OCI-LY1 (cell line): ENCODE measurements around the gene NDC1.

Source experiments
- H2AFZ ChIP-seq: fragments of 200-600 bp; sonication (generic), shearing (Covaris generic); 2 replicates; pipeline ENCODE4 v1.6.0; 2014; ENCODE audit warnings: antibody characterized with exemption, mild to moderate bottlenecking, low read length
- H3F3A ChIP-seq: fragments of 200-600 bp; sonication (generic), shearing (Covaris generic); 2 replicates; pipeline ENCODE4 v1.6.0; 2014; ENCODE audit warnings: mild to moderate bottlenecking, antibody characterized with exemption, low read length, moderate library complexity; ENCODE audit not compliant: insufficient read depth
- H3K27ac ChIP-seq: fragments of 200-600 bp; sonication (generic); 2 replicates; pipeline ENCODE4 v1.5.1; 2014; ENCODE audit warnings: low read length, mixed run types, mild to moderate bottlenecking, low read depth; ENCODE audit not compliant: poor library complexity, severe bottlenecking
- H3K27me3 ChIP-seq: fragments of 200-600 bp; sonication (generic); 2 replicates; pipeline ENCODE4 v1.6.0; 2014; ENCODE audit warnings: antibody characterized with exemption, mild to moderate bottlenecking, low read length, moderate library complexity; ENCODE audit not compliant: insufficient read depth
- H3K36me3 ChIP-seq: fragments of 200-600 bp; sonication (generic); 2 replicates; pipeline ENCODE4 v1.6.1; 2014; ENCODE audit warnings: mild to moderate bottlenecking, antibody characterized with exemption, low read length, moderate library complexity, mixed read lengths; ENCODE audit not compliant: insufficient read depth
- H3K4me1 ChIP-seq: fragments of 200-600 bp; sonication (generic); 2 replicates; pipeline ENCODE4 v1.5.1; 2014; ENCODE audit warnings: mild to moderate bottlenecking, low read length, moderate library complexity; ENCODE audit not compliant: insufficient read depth, severe bottlenecking
- H3K4me2 ChIP-seq: fragments of 200-600 bp; sonication (generic), shearing (Covaris generic); 2 replicates; pipeline ENCODE4 v1.6.1; 2014; ENCODE audit warnings: low read length
- H3K4me3 ChIP-seq: fragments of 200-600 bp; sonication (generic); 2 replicates; pipeline ENCODE4 v1.5.1; 2014; ENCODE audit warnings: low read length, low read depth, mild to moderate bottlenecking, mixed read lengths; ENCODE audit not compliant: poor library complexity, severe bottlenecking
- H3K79me2 ChIP-seq: fragments of 200-600 bp; shearing (Covaris generic); 2 replicates; pipeline ENCODE4 v1.6.1; 2016; ENCODE audit warnings: mixed run types, low read length, mixed read lengths; ENCODE audit not compliant: insufficient read depth
- H3K9ac ChIP-seq: fragments of 200-600 bp; sonication (generic), shearing (Covaris generic); 2 replicates; pipeline ENCODE4 v1.6.1; 2014; ENCODE audit warnings: mild to moderate bottlenecking, low read length, mixed read lengths
- H3K9me2 ChIP-seq: fragments of 200-600 bp; sonication (generic), shearing (Covaris generic); 2 replicates; pipeline ENCODE4 v1.6.1; 2014; ENCODE audit warnings: low read depth, mild to moderate bottlenecking, low read length, mixed read lengths
- H3K9me3 ChIP-seq: fragments of 200-600 bp; shearing (Covaris generic); 2 replicates; pipeline ENCODE4 v1.6.1; 2014; ENCODE audit warnings: low read length, mixed read lengths
- H4K20me1 ChIP-seq: fragments of 200-600 bp; sonication (generic), shearing (Covaris generic); 2 replicates; pipeline ENCODE4 v1.6.0; 2016; ENCODE audit warnings: mild to moderate bottlenecking, low read length; ENCODE audit not compliant: insufficient read depth
- EZH2 ChIP-seq: fragments of 200-600 bp; sonication (generic), shearing (Covaris generic); IDR thresholded peaks from 2 replicates; pipeline ENCODE4 v1.8.0; 2017; ENCODE audit warnings: borderline replicate concordance, mixed run types, mild to moderate bottlenecking, antibody characterized with exemption, low read length, moderate library complexity, mixed read lengths
- TF ChIP-seq, protein P1 (sequence below): fragments of 200-600 bp; sonication (generic), shearing (Covaris generic); IDR thresholded peaks from 2 replicates; pipeline ENCODE4 v1.5.1; 2017; ENCODE audit warnings: mild to moderate bottlenecking, antibody characterized with exemption, low read length, moderate library complexity, mixed read lengths

The NDC1 gene

GRCh38 chr1:53726009-53726600, 112.0 kb downstream of the NDC1 start:
- no peak overlapping the region for H3K27ac ChIP-seq
- no peak overlapping the region for H3K4me2 ChIP-seq
- no peak overlapping the region for H2AFZ ChIP-seq

DNA sequence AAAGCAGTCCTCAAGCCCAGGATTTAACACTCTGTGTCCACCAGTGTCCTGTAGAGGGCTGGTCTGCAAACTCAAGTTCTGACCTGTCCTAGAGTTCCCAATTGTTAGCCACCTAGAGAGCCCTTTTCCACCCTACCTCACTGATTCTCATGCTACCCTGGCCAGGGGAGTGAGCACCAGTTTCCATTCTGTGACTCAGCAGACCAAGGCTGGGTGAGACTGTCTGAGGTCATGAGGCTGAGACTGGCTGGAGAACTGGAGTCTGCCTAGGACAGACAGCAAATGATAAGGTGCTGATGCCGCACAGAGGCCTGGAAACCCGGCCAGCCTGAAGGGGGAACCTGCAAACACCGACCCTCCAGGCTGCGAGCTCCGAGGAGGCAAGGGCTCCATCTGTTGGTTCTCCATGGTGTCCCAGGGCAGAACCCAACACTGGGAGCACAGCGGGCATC, 112.8 kb downstream of the NDC1 start:
- no peak for TF ChIP-seq EZH2
- TF ChIP-seq, protein P1, sequence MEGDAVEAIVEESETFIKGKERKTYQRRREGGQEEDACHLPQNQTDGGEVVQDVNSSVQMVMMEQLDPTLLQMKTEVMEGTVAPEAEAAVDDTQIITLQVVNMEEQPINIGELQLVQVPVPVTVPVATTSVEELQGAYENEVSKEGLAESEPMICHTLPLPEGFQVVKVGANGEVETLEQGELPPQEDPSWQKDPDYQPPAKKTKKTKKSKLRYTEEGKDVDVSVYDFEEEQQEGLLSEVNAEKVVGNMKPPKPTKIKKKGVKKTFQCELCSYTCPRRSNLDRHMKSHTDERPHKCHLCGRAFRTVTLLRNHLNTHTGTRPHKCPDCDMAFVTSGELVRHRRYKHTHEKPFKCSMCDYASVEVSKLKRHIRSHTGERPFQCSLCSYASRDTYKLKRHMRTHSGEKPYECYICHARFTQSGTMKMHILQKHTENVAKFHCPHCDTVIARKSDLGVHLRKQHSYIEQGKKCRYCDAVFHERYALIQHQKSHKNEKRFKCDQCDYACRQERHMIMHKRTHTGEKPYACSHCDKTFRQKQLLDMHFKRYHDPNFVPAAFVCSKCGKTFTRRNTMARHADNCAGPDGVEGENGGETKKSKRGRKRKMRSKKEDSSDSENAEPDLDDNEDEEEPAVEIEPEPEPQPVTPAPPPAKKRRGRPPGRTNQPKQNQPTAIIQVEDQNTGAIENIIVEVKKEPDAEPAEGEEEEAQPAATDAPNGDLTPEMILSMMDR: no peak
- Histone ChIP-seq H4K20me1 (no peaks in the 10 kb centered on the region), H3K79me2 (no peaks in the 10 kb centered on the region), H3K9ac (no peak overlapping the region), H2AFZ (no peak overlapping the region), H3K27ac (no peak overlapping the region), H3K9me2 (no peaks in the 10 kb centered on the region; the same call in 1 of the 2 replicates), H3K9me3 (no peaks in the 10 kb centered on the region), H3K4me3 (no peak overlapping the region), H3K4me1 (no peaks in the 10 kb centered on the region), H3K27me3 (peaks cover 8% of the 10 kb centered on the region), H3F3A (no peaks in the 10 kb centered on the region), H3K4me2 (no peak overlapping the region), H3K36me3 (no peaks in the 10 kb centered on the region)

More at GRCh38 chr1:53726009-53726600, 112.0 kb downstream of the NDC1 start:
- Histone ChIP-seq H3K9me2 (no peaks in the 10 kb centered on the region; the same call in 1 of the 2 replicates), H3K4me1 (no peaks in the 10 kb centered on the region), H3K79me2 (no peaks in the 10 kb centered on the region), H3K27me3 (peaks cover 8% of the 10 kb centered on the region), H3K9ac (no peak overlapping the region), H3K36me3 (no peaks in the 10 kb centered on the region), H4K20me1 (no peaks in the 10 kb centered on the region), H3K9me3 (no peaks in the 10 kb centered on the region), H3K4me3 (no peak overlapping the region), H3F3A (no peaks in the 10 kb centered on the region)
- TF ChIP-seq, protein P1: no peak
- no peak for TF ChIP-seq EZH2

GRCh38 chr1:53722025-53722424, 116.1 kb downstream of the NDC1 start:
- Histone ChIP-seq H4K20me1 (no peaks in the 10 kb centered on the region), H3K4me3 (no peak overlapping the region), H3K27ac (no peak overlapping the region), H3K9me2 (no peaks in the 10 kb centered on the region; the same call in 1 of the 2 replicates), H3K27me3 (peaks cover 9% of the 10 kb centered on the region), H3K4me2 (no peak overlapping the region), H3K9me3 (no peaks in the 10 kb centered on the region), H3K79me2 (no peaks in the 10 kb centered on the region), H3K4me1 (no peaks in the 10 kb centered on the region), H3K9ac (no peak overlapping the region), H3F3A (no peaks in the 10 kb centered on the region), H3K36me3 (no peaks in the 10 kb centered on the region), H2AFZ (no peak overlapping the region)
- TF ChIP-seq, protein P1: no peak
- TF ChIP-seq EZH2: no peak
